ENCODE results near the gene GMDS.
"Not testable (repeated sequence)": the region's sequence is repeated elsewhere in the genome, so short reads cannot be mapped to it uniquely, and the experiment has no call there.

GMDS gene

GRCh38 chr6:1858196-1858595 lies 387.2 kb downstream of the GMDS start:
- DNase-seq (ENCODE audit: low spot score) = no peak

DNA sequence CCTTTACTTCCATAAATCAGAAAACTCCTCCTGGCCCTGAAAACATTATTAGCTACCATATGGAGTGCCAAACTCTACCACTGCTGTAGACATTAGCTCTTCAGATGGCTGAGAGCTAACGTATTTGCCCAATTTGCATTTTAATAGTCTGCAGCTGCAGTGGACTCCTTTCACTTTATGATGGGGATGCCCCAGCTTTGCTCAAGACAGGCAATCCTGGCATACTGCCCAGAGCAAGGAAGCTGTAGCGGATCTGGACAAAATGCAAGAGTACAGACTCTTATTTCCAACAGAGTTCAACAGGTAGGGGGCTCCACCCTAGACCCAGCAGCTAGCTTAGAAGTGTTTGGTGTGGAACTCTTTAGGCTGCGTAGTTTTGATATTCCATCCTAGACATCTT lies 389.0 kb downstream of the GMDS start:
- no peak for DNase-seq (ENCODE audit: low spot score)

GRCh38 chr6:1855890-1856289 lies 389.5 kb downstream of the GMDS start:
- no peak for DNase-seq (ENCODE audit: low spot score)

GRCh38 chr6:1854296-1854695 lies 391.1 kb downstream of the GMDS start:
- no peak for DNase-seq (ENCODE audit: low spot score)

- DNase-seq (ENCODE audit: low spot score) = no peak
These were observed 391.6 kb downstream of the GMDS start for GRCh38 chr6:1853761-1854160.

DNA sequence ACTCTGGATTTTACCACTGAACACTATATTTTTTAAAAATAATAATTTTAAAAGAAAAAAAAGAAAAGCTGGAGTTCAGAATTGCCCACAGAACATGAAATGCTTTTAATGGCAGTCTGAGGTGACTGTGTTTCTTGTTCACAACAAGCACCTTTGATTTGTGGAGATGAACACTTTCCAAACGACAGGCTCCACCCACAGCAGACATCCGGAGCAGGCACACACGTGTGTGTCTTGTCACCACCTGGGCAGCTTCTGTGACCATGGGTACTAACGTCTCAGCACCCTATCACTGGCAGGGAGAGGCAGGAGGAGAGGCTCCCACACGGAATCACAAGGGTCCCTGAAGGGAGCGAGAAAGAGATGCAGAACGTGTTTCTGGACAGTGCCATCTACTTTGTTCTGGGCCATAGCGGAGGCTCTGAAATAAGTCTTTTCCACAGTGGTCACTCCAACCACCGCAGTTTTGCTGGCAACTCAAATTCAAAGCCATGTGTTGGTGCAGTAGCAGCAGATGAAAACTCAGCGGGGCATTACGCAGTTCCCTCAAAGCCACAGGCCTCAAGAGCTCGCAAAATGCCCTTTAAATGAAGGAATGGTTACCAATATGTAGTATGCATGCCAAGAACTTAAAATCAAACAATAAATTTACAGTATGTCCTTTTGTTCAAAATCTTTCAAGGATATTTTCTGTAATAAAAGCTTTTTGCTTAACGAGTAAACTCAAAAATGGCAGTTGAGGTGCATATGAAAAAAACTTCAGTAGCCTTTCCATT lies 393.5 kb downstream of the GMDS start:
- DNase-seq (ENCODE audit: low spot score) = no peak

DNA sequence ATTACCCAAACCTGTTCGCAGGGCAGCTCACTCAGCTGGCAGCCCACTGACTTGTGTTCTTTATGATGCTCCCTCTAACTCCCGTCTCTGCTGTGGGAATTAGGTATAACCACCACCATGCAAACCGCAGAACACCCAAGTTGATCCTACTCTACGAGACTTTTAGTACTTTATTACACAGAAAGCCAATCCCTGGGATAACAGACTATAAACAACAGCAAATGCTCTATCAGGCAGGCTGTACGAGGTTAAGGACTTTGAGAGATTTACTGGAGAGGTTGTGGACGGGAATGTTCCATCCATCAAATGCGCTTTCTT lies 394.6 kb downstream of the GMDS start:
- no peak for DNase-seq (ENCODE audit: low spot score)

GRCh38 chr6:1850121-1850839 lies 395.1 kb downstream of the GMDS start:
- DNase-seq (ENCODE audit: low spot score) = no peak

- DNase-seq (ENCODE audit: low spot score) = no peak
These were observed 395.7 kb downstream of the GMDS start for GRCh38 chr6:1849691-1850090.

DNA sequence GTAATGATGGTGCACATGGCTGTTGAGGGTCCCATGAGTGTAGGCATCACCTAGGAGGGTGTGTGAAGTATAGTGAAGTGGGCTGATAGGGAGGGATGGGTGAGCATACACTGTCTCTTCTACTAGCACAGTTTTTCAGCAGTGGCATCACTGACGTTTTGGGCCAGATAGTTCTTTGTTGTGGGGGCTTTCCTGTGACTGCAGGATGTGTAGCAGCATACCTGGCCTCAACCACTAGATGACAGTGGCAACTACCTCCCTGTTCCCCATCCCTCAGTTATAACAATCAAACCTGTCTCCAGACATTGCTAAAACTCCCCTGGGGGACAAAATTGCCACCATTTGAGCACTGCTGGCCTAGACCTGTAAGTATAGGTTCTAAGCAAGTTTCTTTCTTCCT lies 396.7 kb downstream of the GMDS start:
- DNase-seq (ENCODE audit: low spot score) = no peak

GRCh38 chr6:1846611-1847010 lies 398.8 kb downstream of the GMDS start:
- no peak for DNase-seq (ENCODE audit: low spot score)

GRCh38 chr6:1845543-1845942 lies 399.9 kb downstream of the GMDS start:
- not testable (repeated sequence) for DNase-seq (ENCODE audit: low spot score)

DNA sequence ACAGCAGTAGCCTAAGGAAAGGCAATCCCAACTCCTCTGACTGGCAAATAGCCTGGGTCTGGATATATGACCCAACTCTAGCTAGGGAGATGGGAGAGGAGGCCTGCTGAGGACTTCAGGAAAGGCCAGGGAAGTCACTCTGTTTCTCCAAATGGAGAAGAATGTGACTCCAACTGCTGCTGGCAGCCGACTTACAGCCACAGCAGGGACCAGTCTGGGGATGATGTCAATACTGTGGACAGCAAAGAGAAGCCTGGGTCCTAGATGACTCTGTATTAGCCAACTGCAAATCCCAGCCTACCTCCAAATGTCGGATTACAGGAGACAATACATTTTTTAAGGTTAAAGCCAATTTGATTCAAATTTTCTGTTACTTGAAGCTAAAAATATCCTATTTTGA lies 403.1 kb downstream of the GMDS start:
- no peak for DNase-seq (ENCODE audit: low spot score)

DNA sequence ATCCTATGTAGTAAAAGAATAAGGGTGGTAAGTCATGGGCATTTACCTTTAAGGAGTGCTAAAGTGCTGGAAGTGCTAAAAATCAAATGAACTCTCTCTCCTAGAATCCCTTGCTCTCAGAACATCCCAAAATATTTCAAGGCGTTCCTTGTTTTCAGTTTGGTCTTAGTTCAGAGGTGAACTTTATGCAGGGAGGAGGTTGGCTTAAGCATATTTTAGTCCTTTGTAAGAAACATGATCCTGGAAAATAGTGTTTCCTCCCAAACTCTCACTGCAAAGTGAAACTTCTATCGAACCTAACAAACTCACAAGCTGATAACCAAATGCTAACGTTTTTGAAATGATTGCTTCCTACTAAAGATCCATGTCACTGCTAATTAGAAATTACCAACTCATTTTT lies 404.3 kb downstream of the GMDS start:
- DNase-seq (ENCODE audit: low spot score) = no peak

DNA sequence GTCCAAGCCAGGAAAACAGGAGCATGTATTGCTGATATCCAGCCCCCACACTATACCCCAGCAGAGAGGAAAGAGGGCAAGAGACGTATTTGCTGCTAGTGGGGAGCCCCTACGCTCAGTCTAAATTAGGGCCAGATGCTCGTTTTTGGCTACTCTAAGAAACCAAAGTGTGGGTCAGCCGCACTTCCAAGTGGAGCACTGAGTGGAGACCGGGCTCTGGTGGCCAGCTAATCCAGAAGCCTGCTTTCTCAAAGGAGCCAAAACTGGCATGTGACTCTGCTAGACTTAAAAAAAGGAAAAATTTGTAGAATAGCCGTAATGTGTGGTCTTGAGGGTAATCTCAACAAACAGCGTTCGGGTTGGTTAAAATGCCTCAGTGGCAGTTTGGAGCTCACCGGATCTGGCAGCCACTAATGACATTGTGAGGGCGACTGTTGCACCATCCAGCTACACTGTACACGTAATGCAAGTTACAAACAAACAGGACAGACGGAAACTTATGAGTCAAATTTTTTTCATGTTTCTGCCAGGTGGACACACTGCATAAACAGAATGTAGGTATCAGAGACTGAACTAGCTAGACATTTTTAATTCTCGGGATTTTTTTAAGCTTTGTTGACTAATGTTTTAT lies 404.8 kb downstream of the GMDS start:
- DNase-seq (ENCODE audit: low spot score) = no peak

GRCh38 chr6:1839361-1839760 lies 406.0 kb downstream of the GMDS start:
- DNase-seq (ENCODE audit: low spot score) = no peak

- DNase-seq (ENCODE audit: low spot score) = no peak
These were observed 406.7 kb downstream of the GMDS start for GRCh38 chr6:1838604-1839213.

GRCh38 chr6:1837826-1838225 lies 407.6 kb downstream of the GMDS start:
- DNase-seq (ENCODE audit: low spot score) = no peak

GRCh38 chr6:1836690-1837089 lies 408.7 kb downstream of the GMDS start:
- no peak for DNase-seq (ENCODE audit: low spot score)

- no peak for DNase-seq (ENCODE audit: low spot score)
These were observed 410.5 kb downstream of the GMDS start for GRCh38 chr6:1834646-1835516.

- no peak for DNase-seq (ENCODE audit: low spot score)
These were observed 411.2 kb downstream of the GMDS start for GRCh38 chr6:1834207-1834606.
